Peyer's patch (tissue), 4 donors: Measurements from ENCODE around the gene DCDC2.

Experiments
- POLR2A ChIP-seq, 2 donors: fragments of 450-650 bp; IDR thresholded peaks; one replicate each; pipeline ENCODE4 v1.5.1; 2017; ENCODE audit warnings: antibody characterized with exemption in 2 of 2, mild to moderate bottlenecking in 2 of 2, moderate library complexity in 2 of 2
- TF ChIP-seq, protein P1 (sequence below), 6 experiments: fragments of 450-650 bp in 4 of 6; fragments of 200-600 bp in 2 of 6; sonication (generic) in 1 of 6; IDR thresholded peaks; one replicate each; pipeline ENCODE4 v1.5.1; 2017 to 2019; ENCODE audit warnings: antibody characterized with exemption in 6 of 6, mild to moderate bottlenecking in 3 of 6, moderate library complexity in 1 of 6

DNA sequence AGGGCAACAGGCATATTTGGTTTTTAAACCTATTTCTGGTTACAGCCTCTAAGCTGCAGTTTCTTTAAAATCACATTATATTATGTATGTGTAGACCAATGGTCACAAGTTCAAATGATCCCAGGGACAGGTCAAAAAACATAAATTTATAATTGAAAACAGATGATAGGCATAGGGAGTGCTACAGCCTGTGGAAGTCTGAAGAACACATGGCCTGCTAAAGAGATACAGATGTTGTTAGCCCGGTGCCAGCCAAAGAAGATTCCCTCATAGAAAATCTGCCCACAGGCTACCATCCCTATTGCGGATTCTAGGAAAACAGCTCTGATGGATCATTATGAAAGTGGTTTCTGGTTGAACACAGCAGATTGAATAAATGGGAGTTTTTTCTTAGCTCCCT is 166.5 kb downstream of the DCDC2 start:
- TF ChIP-seq, protein P1, sequence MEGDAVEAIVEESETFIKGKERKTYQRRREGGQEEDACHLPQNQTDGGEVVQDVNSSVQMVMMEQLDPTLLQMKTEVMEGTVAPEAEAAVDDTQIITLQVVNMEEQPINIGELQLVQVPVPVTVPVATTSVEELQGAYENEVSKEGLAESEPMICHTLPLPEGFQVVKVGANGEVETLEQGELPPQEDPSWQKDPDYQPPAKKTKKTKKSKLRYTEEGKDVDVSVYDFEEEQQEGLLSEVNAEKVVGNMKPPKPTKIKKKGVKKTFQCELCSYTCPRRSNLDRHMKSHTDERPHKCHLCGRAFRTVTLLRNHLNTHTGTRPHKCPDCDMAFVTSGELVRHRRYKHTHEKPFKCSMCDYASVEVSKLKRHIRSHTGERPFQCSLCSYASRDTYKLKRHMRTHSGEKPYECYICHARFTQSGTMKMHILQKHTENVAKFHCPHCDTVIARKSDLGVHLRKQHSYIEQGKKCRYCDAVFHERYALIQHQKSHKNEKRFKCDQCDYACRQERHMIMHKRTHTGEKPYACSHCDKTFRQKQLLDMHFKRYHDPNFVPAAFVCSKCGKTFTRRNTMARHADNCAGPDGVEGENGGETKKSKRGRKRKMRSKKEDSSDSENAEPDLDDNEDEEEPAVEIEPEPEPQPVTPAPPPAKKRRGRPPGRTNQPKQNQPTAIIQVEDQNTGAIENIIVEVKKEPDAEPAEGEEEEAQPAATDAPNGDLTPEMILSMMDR (IDR thresholded peaks at IDR 0.05) = no peak
- TF ChIP-seq POLR2A (IDR thresholded peaks at IDR 0.05) = no peak
